Stimulated activated CD8-positive, alpha-beta memory T cell treated with anti-CD3 and anti-CD28 coated beads, Interleukin-2, amount 100 ng/mL, for 1 hour (primary cell): ENCODE measurements around the gene PKD1.

Experiments used
- DNase-seq, 2 donors: peaks; one replicate each; pipeline ENCODE4 v3.0.0-alpha.2; 2020; ENCODE audit warnings: low read depth in 2 of 2

PKD1 gene

DNA sequence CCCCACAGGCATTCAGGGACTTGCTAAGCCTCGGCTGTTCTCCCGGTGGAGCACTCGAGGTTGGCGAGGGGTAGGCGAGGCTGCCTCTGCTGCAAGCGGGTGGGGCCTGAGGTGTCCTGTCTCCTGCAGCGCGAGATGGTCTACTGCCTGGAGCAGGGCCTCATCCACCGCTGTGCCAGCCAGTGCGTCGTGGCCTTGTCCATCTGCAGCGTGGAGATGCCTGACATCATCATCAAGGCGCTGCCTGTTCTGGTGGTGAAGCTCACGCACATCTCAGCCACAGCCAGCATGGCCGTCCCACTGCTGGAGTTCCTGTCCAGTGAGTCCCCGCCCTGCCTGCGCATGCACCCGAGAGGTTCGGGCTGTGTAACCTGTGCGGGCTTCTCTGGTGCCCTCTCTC is 61.6 kb downstream of the PKD1 start:
- DNase-seq, result no peak

DNA sequence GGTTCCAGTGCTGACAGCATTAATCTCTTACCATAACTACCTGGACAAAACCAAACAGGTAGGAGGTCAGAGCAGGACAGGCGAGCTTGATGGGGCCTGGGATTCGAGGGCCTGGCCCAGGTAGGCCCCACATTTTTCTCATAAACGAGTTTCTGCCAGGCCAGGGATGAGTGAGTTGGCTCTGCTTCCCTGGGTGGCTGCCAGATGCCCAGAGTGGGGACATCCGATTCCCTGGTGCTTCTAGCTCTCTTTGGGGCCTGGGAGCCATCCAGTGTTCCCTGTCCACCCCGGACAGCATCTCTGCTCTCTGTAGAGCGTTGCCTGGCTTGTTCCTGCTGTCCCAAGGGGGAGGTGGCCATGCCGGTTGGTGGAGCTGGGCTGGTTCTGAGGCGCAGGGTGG is 62.8 kb downstream of the PKD1 start:
- DNase-seq, result no peak

DNA sequence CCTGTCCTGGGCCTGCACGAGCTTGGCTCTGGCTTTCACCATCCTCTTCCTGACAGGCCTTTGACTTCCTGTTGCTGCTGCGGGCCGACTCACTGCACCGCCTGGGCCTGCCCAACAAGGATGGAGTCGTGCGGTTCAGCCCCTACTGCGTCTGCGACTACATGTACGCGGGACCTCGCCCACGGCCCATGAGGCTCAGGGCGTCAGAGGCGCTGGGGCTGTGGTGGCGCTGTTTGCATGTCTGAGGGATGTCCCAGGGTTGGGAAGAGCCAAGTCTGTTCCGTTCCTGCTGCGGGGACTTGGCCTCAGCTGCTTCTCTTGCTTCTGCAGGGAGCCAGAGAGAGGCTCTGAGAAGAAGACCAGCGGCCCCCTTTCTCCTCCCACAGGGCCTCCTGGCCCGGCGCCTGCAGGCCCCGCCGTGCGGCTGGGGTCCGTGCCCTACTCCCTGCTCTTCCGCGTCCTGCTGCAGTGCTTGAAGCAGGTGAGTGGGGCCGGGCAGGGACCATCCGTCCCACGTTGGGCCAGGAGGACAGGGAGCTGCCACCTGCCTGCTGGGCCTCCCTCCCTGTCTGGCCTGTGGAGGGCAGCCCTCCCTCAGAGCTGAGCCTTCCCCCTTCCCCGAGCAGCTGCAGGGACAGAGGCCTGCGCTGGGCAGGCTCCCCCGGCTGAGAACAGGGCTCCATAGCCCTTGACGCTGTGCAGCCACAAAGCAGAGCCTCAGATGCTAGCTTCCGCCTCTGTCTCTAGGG is 64.1 kb downstream of the PKD1 start:
- DNase-seq, result no peak

DNA sequence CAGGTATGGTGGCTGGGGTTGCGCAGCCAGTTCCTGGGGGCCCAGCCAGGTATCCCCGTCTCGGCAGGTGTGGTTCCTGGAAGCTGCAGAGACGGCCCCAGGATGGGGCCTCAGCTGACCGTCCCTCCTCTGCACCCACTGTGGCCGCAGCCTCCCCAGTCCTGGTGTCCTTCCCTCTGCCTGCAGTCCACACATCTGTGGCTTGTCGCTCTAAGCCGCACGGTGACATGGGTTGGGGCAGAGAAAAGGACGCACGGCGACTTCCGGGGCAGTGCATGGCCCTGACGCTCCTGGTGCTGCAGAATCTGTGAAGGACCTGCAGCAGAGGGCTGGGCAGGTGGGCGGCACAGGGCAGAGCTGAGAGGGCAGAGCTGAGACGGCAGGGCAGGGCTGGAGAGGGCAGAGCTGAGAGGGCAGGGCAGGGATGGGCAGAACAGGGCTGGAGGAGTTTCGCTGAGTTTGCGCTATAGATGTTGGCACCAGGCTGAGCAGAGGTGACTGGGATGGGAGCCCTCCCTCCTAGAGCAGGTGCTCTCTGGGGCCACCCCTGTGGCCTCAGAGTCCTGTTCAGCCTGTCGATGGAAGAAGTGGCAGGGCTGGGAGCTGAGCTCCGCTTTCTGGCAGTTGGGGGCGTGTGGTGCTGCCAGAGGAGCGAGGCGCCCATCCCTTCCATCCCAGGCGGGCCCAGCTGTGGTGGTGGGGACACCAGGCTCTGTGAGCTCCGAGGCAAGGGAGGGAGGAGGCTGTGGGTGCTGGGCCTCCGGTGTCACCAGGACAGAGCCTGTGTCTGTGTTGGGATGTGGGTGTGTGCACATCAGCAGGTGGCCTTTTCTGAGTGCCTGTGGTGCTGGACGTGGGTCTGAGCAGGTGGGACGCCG is 64.9 kb downstream of the PKD1 start:
- no peak for DNase-seq

DNA sequence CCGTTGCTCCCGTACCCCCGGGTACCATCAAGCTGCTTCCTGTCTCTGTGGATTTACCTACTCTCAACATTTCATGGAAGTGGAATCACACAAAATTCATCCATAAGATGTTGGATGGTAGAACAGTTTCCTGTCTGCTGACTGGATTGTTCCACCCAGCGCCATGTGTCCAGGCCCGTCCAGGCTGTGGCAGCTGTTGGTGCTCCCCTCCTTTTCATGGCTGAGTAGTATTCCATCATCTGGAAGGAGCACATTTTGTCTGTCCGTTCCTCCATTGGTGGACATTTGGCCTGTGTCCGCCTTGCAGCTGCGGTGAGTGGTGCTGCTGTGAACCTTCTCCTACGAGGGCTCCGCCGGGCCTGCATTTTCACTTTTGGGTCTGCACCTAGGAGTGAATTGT is 69.6 kb downstream of the PKD1 start:
- no peak for DNase-seq

DNA sequence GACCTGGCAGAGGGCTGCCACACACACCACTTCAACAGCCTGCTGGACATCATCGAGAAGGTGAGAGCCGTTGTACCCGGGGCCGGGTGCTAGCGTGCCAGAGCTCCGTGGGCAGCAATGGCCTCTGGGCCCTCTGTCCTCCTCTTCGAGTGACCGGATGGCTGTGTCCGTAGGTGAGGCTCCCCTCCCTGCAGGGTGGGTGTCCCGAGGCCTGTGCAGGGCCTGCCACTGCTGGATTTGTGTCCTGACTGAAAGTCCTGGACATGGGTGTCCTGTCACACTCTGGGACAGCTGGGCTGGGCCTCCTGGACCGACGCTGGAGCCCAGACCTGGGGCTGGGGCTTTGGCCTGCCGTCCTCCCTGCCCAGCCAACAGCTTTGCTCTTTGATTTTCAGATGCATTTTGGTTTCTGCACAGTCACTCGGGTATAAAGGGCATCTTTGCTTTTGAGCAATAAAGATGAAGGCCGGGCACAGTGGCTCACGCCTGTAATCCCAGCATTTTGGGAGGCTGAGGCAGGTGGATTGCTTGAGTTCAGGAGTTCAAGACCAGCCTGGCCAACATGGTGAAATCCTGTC is 71.2 kb downstream of the PKD1 start:
- no peak for DNase-seq

DNA sequence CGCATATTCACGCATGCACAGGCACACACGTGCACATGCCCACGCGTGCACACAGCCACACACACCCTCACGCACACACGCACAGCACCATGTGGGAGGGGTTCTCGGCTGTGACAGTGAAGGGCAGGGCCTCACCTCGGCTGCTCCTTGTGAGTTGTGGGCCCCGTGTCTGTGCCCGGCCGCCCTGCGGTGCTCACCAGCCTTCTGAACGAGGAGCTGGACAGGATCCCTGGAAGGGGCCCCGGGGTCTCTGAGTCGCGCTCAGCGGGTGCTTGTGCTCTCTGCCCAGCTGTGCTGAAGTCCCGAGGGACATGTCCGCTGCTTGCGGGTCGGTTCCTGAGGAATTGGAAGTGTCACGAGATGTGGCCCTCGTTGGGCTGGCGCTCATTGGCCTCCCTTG is 71.8 kb downstream of the PKD1 start:
- no peak for DNase-seq

DNA sequence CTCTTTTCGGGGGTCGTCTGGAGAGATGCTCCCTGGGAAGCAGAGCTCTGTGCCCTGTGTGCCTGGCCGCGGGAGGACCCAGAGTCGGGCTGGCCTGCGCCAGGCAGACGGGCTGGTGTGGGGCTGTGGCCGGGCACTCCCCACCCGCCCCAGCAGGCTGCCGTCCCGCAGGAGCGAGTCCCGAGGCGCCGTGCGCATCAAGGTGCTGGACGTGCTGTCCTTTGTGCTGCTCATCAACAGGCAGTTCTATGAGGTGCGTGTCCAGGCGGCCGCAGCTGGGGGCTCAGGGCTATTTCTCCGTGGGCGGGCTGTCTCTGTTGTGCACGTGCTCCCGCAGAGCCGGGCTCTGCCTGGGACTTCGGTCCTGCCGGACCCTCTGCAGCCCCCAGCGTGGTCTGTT is 72.9 kb downstream of the PKD1 start:
- DNase-seq, result no peak

DNA sequence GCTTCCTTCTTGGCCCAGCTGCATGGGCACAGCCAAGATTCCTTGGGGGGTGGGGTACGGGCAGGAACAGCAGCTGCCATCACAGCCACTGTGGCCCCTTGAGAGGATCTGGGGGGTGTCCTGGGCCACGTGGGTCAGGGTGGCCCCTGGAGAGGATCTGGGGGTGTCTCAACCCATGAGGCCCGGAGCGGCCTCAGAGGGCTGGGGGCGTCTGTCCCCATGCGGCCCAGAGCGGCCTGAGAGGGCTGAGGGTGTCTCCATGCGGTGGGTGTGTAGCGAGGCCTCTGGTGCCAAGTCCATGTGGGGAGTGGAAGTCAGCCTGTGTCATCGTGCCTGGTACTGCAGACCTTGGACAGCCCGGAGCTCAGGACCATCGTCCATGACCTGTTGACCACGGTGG is 74.2 kb downstream of the PKD1 start:
- DNase-seq, result no peak

DNA sequence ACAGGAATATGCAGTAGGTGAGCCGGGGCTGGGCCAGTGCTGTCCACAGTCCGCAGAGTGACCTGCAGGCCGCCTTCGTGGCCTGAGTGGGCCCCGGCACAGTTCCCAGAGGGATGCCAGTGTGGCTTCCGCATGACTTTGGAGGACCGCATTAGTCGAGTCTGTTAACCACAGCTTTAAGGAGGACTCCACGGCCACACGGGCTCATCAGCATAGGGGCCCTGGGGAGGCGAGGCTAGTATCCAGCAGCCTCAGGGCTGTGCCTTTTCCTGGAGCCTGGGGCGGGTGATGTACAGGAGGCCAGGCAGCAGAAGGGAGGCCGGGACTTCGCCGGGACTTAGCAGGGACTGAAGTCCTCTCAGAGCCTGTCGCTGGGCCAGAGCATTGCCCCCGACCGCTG is 74.7 kb downstream of the PKD1 start:
- no peak for DNase-seq

DNA sequence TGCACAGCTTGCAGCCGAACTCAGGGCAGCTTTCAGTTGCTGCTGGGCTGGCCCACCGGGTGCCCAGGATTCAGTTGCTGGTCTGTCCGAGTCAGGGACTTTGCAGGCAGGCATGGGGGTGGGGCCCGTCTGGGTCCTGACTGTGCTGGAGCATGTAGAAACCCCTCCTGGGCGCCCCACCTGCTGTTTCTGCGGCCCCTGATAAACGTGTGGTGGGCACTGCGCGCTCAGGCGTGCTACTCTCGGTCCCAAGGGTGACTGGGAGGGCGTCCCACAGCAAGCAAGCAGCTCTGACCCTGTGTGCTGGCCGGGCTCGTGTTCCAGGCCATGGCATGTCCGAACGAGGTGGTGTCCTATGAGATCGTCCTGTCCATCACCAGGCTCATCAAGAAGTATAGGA is 75.4 kb downstream of the PKD1 start:
- DNase-seq, result no peak

DNA sequence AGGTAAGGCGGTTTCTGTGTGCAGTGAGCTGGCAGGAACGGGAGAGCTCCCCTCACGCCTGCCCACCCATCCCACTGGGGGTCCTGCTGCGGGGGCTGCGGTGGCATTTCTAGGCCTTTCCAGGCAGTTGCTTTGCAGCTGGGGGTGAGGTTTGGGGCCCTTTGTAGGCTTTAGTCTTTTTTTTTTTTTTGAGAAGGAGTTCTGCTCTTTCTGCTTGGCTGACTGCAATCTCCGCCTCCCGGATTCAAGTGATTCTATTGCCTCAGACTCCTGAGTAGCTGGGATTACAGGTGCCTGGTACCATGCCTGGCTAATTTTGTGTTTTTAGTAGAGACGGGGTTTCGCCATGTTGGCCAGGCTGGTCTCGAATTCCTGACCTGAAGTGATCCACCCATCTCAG is 76.8 kb downstream of the PKD1 start:
- no peak for DNase-seq

DNA sequence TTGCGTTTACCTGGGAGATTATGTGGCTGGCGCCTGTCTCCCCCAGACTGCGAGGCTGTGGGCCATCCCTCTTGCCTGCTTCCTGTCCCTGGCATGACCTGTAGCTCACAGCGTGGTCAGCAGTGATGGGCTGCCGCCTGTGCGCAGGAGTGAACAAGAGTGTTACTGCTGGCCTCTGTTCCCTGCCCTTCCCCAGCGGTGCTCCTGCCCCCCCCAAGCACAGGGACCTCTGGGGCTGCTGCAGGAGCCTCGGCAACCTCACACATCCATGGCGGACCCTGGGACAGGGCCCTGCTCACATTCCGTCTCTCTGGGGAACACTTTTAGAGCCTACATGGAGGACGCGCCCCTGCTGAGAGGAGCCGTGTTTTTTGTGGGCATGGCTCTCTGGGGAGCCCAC is 77.3 kb downstream of the PKD1 start:
- DNase-seq, result no peak

DNA sequence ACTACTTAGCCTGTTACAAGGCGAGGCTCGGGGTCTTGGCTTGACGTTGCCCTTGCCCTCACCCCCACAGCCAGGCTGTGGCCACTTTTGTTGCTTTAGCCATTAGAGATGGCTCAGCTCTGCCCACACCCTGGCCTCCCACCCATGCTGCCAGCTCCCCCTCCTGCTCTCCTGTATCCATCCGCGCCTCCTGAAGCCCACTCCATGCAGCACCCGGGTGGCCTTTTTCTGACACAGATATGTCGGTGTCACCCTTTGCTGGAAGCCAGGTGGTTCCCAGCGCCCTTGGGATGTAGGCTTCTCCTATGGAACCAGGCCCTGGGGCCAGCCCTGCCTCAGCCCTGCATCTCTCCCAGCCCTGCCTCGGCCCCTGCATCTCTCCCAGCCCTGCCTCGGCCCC is 78.3 kb downstream of the PKD1 start:
- no peak for DNase-seq

DNA sequence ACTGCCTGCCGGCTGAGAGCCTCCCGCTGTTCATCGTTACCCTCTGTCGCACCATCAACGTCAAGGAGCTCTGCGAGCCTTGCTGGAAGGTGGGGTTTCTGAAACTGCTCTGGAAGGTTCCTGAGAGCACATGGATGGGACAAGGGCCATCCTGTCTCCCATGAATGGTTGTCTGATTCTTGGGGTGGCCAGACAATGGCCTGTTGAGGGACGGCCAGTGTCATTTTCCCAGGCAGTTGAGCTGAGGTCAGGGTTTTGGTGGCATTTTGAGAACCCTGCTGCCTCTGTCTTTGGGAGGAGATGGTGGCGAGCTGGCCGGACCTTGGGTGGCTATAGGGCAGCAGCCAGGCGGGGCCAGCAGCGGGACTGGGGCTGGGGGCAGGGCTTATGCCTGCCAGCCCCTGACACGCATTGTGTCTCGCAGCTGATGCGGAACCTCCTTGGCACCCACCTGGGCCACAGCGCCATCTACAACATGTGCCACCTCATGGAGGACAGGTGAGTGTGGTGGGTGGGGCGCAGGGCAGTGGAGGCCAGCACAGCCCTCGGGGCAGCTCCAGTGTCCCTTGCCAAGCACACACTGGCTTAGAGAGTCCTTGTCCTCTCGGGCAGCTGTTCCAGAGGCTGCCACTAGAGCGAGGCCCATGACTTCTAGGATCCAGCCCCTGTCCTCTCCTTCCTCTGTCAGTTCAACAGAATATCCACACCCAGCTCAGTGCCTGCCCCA is 78.9 kb downstream of the PKD1 start:
- no peak for DNase-seq

DNA sequence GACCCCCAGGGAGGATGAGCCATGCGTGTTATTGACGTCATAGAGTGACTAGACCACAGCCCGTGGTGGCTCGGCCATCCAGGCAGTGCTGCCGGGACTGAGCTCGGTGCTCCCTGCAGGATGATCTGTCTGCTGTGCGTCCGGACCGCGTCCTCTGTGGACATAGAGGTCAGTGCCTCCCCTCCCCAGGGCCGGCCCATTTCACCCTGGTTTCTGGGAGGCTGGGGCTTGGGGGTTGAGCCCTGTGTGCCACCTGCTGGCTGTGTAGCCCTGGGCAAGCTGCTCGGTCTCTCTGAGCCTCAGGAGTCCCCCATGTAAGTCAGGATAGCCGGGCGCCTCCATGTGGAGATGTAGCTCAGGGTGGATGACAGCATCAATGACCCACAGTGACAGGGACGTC is 79.6 kb downstream of the PKD1 start:
- no peak for DNase-seq

DNA sequence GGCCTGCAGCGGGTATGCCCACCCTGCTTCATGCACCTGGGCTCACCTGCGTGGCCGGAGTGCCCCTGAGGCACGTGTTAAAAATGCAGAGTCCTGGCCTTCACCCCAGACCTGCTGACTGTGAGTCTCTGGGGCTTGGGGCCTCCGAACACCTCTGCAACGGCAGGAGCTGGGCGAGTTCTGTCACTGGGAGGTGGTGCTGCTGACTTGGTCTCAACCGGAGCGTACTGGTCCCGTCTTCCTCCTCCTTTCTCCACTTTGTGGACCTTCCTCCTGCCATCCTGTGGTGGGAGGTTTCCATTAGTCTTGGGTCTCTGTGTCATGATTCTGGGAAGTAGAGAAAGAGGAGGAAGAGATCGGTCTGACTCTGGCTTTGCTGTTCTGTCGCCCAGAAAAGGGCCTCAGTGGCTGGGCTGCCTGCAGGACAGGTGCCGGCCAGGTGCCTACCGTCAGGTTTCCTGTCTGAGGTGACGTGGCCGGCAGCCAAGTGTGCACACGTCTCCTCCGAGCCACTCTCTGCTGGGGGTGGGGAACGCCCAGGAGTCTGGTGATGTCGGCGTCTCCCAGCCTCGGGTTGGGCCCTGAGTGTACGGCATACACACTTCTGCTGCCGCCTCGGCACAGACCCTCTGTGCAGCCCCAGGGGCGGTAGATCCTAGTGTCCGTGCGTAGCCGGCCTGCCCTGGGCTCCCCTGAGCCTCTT is 81.0 kb downstream of the PKD1 start:
- DNase-seq, result no peak

DNA sequence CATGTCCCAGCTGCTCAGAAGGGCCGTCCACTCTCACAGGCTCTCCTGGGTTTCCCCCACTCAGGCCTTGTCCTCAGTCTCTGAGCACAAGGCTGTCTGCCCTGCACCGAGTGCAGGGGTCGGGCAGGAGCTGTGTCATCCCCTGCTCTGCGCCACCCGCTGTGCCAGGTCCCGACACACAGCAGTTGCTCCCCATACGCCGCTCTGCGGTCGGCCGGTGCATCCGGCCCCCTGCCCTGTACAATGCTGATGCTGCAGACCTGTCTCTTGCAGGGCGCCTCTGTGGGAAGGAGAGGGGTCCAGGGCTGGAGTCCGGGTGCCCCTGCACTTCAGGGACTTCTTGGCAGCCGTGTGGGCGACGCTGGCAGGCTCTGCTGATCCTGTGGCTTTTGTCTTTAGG is 81.8 kb downstream of the PKD1 start:
- DNase-seq, result no peak

DNA sequence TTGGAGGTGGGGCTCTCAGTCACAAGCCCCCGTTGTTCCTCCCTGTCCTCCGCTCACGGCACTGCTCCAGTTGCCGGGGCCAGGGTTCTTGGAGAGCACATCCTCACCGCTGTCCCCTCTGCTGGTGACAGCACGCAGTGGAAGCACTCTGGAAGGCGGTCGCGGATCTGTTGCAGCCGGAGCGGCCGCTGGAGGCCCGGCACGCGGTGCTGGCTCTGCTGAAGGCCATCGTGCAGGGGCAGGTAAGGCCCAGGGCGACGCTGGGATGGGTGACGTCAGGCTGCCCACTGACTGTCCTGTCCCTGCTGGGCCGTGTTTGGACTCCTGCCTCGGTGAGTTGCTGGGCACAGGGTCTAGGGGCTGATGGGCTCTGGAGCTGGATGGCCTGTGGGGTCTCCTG is 82.5 kb downstream of the PKD1 start:
- no peak for DNase-seq

DNA sequence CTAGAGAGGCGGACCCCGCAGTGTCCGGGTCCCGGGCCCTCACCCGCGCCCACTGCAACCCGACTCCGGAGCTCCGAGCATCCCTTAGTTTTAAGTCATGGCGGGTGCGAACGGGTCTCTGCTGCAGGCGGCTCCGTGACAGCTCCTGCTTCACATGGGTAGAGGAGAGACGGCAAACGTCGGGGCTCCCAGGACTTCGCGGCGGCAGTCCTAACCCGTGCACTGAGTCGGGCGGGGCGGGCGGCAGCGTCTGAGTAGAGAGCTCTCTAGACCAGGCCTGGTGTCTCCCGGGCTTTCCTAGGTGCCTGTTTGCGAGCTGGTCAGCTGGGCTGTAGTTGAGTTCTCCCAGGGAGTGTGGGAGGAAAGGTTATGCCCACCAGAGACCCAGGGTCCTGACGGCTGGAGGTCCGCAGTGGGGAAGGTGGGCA is 87.6 kb downstream of the PKD1 start:
- no peak for DNase-seq

DNA sequence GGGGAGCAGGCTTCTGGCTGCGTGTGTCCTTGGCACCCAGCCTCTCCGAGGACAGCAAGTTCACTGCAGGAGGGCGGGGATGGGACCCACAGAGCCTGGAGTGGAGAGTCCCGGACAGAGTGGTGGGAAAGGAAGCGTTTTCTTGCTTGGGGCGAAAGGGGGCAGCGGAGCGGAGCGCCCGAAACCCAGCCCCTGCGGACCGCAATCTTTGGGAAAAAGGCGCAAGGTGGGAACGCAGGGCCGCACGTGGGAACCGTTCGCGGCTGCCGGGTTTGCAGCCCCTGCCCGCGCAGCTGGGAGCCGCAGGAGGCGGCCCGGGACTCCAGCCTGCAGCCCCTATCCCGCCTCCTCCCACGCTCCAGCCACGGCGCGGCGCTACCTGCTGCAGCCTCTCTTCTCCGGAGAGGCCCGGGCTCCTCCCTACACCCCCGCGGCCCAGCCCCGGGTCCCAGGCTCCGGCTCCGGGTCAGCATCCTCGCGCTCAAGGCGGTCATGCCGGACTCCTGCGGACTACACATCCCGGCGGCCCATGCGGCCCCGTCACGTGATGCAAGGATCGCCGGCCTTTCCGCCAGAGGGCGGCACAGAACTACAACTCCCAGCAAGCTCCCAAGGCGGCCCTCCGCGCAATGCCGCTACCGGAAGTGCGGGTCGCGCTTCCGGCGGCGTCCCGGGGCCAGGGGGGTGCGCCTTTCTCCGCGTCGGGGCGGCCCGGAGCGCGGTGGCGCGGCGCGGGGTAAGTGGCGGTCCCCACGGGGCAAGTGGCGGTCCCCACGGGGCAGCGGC is 88.2 kb downstream of the PKD1 start, which contains the start of the genes NTHL1 and TSC2:
NTHL1 (minus strand) TSS at position 505 of the 786 bp plus-strand sequence; CDS start at position 494, 11 bp downstream.
TSC2 (plus strand) TSS at position 656 of the 786 bp plus-strand sequence. CDS start 631 bp downstream, outside the sequence.
- DNase-seq, result peak; percentile 82 to 88
